ENCODE results near the gene PCA3.

PCA3 gene

DNA sequence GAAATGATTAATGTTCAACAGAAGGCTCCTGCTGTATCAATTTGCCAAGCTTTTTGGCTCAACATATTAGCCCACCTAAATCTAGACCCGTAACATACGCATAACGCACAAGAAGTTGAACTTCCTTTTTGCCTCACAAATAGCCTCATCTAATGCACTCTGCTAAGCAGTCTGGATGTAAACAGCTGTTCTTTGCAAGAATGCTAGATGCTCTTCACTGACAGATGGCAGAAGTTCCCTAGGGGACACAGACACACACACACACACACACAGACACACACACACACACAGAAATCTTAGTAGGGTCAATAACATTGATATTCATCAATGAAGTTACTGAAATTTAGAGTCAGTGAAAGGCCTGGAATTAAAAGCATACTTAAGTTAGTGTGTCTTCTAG is 13.2 kb upstream of the PCA3 start:
- Histone ChIP-seq H3K9me3 (ENCODE audit: control insufficient read depth, low read length) (no peaks in the 10 kb centered on the region), H3K27ac (ENCODE audit: insufficient read depth, low read length, poor library complexity, severe bottlenecking) (no peak overlapping the region), H3K36me3 (ENCODE audit: control insufficient read depth, insufficient read depth, low read length) (no peaks in the 10 kb centered on the region), H3K27me3 (replicated peaks; ENCODE audit: control insufficient read depth, insufficient read depth, low read length, poor library complexity, severe bottlenecking) (no peaks in the 10 kb centered on the region), H3K4me1 (ENCODE audit: control insufficient read depth, insufficient read depth, low read length, poor library complexity, severe bottlenecking) (no peaks in the 10 kb centered on the region), H3K4me3 (ENCODE audit: insufficient read depth, low read depth, low read length, poor library complexity, severe bottlenecking) (no peak overlapping the region)
- no peak for DNase-seq

GRCh38 chr9:76756268-76756640 is 8.0 kb upstream of the PCA3 start:
- H3K27me3 ChIP-seq (replicated peaks; ENCODE audit: control insufficient read depth, insufficient read depth, low read length, poor library complexity, severe bottlenecking) = no peaks in the 10 kb centered on the region
- no peaks in the 10 kb centered on the region for H3K4me1 ChIP-seq (ENCODE audit: control insufficient read depth, insufficient read depth, low read length, poor library complexity, severe bottlenecking)
- no peaks in the 10 kb centered on the region for H3K36me3 ChIP-seq (ENCODE audit: control insufficient read depth, insufficient read depth, low read length)
- H3K9me3 ChIP-seq (ENCODE audit: control insufficient read depth, low read length) = no peaks in the 10 kb centered on the region
- DNase-seq = no peak
- H3K27ac ChIP-seq (ENCODE audit: insufficient read depth, low read length, poor library complexity, severe bottlenecking) = no peak overlapping the region
- no peak overlapping the region for H3K4me3 ChIP-seq (ENCODE audit: insufficient read depth, low read depth, low read length, poor library complexity, severe bottlenecking)

- Histone ChIP-seq H3K27me3 (replicated peaks; ENCODE audit: control insufficient read depth, insufficient read depth, low read length, poor library complexity, severe bottlenecking) (no peaks in the 10 kb centered on the region), H3K4me3 (ENCODE audit: insufficient read depth, low read depth, low read length, poor library complexity, severe bottlenecking) (no peak overlapping the region), H3K4me1 (ENCODE audit: control insufficient read depth, insufficient read depth, low read length, poor library complexity, severe bottlenecking) (no peaks in the 10 kb centered on the region), H3K9me3 (ENCODE audit: control insufficient read depth, low read length) (no peaks in the 10 kb centered on the region), H3K36me3 (ENCODE audit: control insufficient read depth, insufficient read depth, low read length) (no peaks in the 10 kb centered on the region), H3K27ac (ENCODE audit: insufficient read depth, low read length, poor library complexity, severe bottlenecking) (no peak overlapping the region)
- no peak for DNase-seq
Measured at GRCh38 chr9:76756941-76757673, 7.1 kb upstream of the PCA3 start.

DNA sequence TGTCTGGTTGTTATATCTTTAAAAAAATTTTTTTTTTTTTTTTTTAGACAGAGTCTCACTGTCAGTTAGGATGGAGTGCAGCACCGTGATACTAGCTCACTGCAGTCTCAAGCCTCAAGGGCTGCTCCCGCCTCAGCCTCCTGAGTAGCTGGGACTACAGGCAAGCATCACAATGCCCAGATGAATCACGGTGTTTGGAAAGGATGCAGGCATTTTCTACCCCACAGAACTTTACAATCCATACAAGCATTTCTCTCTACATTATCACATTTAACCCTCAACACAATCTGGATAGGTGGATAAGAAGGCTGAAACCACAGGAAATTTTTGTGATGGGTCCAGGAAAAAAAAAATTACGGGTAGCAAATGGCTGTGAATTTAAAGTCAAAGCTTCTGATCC is 5.8 kb upstream of the PCA3 start:
- Histone ChIP-seq H3K4me3 (ENCODE audit: insufficient read depth, low read depth, low read length, poor library complexity, severe bottlenecking) (no peak overlapping the region), H3K27me3 (replicated peaks; ENCODE audit: control insufficient read depth, insufficient read depth, low read length, poor library complexity, severe bottlenecking) (no peaks in the 10 kb centered on the region), H3K4me1 (ENCODE audit: control insufficient read depth, insufficient read depth, low read length, poor library complexity, severe bottlenecking) (no peaks in the 10 kb centered on the region), H3K36me3 (ENCODE audit: control insufficient read depth, insufficient read depth, low read length) (no peaks in the 10 kb centered on the region), H3K27ac (ENCODE audit: insufficient read depth, low read length, poor library complexity, severe bottlenecking) (no peak overlapping the region), H3K9me3 (ENCODE audit: control insufficient read depth, low read length) (no peaks in the 10 kb centered on the region)
- no peak for DNase-seq

GRCh38 chr9:76759732-76760131 is 4.5 kb upstream of the PCA3 start:
- no peaks in the 10 kb centered on the region for H3K27me3 ChIP-seq (replicated peaks; ENCODE audit: control insufficient read depth, insufficient read depth, low read length, poor library complexity, severe bottlenecking)
- no peak for DNase-seq
- no peaks in the 10 kb centered on the region for H3K9me3 ChIP-seq (ENCODE audit: control insufficient read depth, low read length)
- H3K4me3 ChIP-seq (ENCODE audit: insufficient read depth, low read depth, low read length, poor library complexity, severe bottlenecking) = no peak overlapping the region
- H3K36me3 ChIP-seq (ENCODE audit: control insufficient read depth, insufficient read depth, low read length) = no peaks in the 10 kb centered on the region
- H3K4me1 ChIP-seq (ENCODE audit: control insufficient read depth, insufficient read depth, low read length, poor library complexity, severe bottlenecking) = no peaks in the 10 kb centered on the region
- no peak overlapping the region for H3K27ac ChIP-seq (ENCODE audit: insufficient read depth, low read length, poor library complexity, severe bottlenecking)

- H3K4me3 ChIP-seq (ENCODE audit: insufficient read depth, low read depth, low read length, poor library complexity, severe bottlenecking) = no peak overlapping the region
- H3K27ac ChIP-seq (ENCODE audit: insufficient read depth, low read length, poor library complexity, severe bottlenecking) = no peak overlapping the region
- H3K9me3 ChIP-seq (ENCODE audit: control insufficient read depth, low read length) = no peaks in the 10 kb centered on the region
- H3K36me3 ChIP-seq (ENCODE audit: control insufficient read depth, insufficient read depth, low read length) = no peaks in the 10 kb centered on the region
- DNase-seq = no peak
- H3K4me1 ChIP-seq (ENCODE audit: control insufficient read depth, insufficient read depth, low read length, poor library complexity, severe bottlenecking) = no peaks in the 10 kb centered on the region
- no peaks in the 10 kb centered on the region for H3K27me3 ChIP-seq (replicated peaks; ENCODE audit: control insufficient read depth, insufficient read depth, low read length, poor library complexity, severe bottlenecking)
Measured at GRCh38 chr9:76761448-76761847, 2.8 kb upstream of the PCA3 start.

- Histone ChIP-seq H3K4me1 (ENCODE audit: control insufficient read depth, insufficient read depth, low read length, poor library complexity, severe bottlenecking) (no peaks in the 10 kb centered on the region), H3K9me3 (ENCODE audit: control insufficient read depth, low read length) (no peaks in the 10 kb centered on the region), H3K36me3 (ENCODE audit: control insufficient read depth, insufficient read depth, low read length) (no peaks in the 10 kb centered on the region), H3K27me3 (replicated peaks; ENCODE audit: control insufficient read depth, insufficient read depth, low read length, poor library complexity, severe bottlenecking) (no peaks in the 10 kb centered on the region), H3K4me3 (ENCODE audit: insufficient read depth, low read depth, low read length, poor library complexity, severe bottlenecking) (no peak overlapping the region), H3K27ac (ENCODE audit: insufficient read depth, low read length, poor library complexity, severe bottlenecking) (no peak overlapping the region)
- DNase-seq = no peak
Measured at GRCh38 chr9:76766126-76766525, 1.9 kb downstream of the PCA3 start.

DNA sequence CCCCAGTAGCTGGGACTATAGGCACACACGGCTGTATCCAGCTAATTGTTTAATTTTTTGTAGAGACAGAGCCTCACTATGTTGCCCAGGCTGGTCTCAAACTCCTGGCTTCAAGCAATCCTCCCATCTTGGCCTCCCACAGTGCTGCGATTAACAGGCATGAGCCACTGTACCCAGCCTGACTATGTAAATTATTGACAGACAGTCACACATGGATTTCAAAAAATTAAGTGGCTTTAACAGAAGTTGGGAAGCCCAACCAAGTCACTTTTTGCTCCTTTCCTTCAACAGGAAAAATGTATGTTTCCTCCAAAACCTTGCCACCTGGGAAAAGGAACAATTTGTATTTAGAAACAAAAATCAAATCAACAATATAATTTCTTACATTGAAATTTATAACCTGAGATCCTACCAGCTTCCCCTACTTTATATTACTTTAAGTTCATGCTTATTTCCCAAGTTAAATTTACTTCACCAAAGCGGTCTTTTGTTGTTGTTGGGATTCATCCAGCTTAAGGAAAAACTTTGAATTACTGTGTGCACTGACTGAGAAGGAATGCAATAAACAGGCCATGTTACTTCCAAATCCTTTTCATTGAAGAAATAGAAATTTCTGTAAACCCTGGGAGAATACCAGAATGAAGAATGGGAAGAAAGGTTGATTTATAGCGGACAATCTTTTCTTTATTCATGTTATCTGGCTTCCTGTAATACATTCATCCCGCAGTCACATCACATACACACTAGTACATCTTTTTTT is 8.6 kb downstream of the PCA3 start:
- Histone ChIP-seq H3K27me3 (replicated peaks; ENCODE audit: control insufficient read depth, insufficient read depth, low read length, poor library complexity, severe bottlenecking) (no peaks in the 10 kb centered on the region), H3K4me1 (ENCODE audit: control insufficient read depth, insufficient read depth, low read length, poor library complexity, severe bottlenecking) (no peaks in the 10 kb centered on the region), H3K27ac (ENCODE audit: insufficient read depth, low read length, poor library complexity, severe bottlenecking) (no peak overlapping the region), H3K36me3 (ENCODE audit: control insufficient read depth, insufficient read depth, low read length) (no peaks in the 10 kb centered on the region), H3K4me3 (ENCODE audit: insufficient read depth, low read depth, low read length, poor library complexity, severe bottlenecking) (no peak overlapping the region), H3K9me3 (ENCODE audit: control insufficient read depth, low read length) (no peaks in the 10 kb centered on the region)
- DNase-seq = no peak

DNA sequence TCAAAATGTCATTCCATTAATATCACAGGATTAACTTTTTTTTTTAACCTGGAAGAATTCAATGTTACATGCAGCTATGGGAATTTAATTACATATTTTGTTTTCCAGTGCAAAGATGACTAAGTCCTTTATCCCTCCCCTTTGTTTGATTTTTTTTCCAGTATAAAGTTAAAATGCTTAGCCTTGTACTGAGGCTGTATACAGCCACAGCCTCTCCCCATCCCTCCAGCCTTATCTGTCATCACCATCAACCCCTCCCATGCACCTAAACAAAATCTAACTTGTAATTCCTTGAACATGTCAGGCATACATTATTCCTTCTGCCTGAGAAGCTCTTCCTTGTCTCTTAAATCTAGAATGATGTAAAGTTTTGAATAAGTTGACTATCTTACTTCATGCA is 20.6 kb downstream of the PCA3 start:
- no peaks in the 10 kb centered on the region for H3K4me1 ChIP-seq (ENCODE audit: control insufficient read depth, insufficient read depth, low read length, poor library complexity, severe bottlenecking)
- H3K36me3 ChIP-seq (ENCODE audit: control insufficient read depth, insufficient read depth, low read length) = no peaks in the 10 kb centered on the region
- DNase-seq = no peak
- H3K9me3 ChIP-seq (ENCODE audit: control insufficient read depth, low read length) = no peaks in the 10 kb centered on the region
- H3K27ac ChIP-seq (ENCODE audit: insufficient read depth, low read length, poor library complexity, severe bottlenecking) = no peak overlapping the region
- no peak overlapping the region for H3K4me3 ChIP-seq (ENCODE audit: insufficient read depth, low read depth, low read length, poor library complexity, severe bottlenecking)
- no peaks in the 10 kb centered on the region for H3K27me3 ChIP-seq (replicated peaks; ENCODE audit: control insufficient read depth, insufficient read depth, low read length, poor library complexity, severe bottlenecking)

- Histone ChIP-seq H3K4me3 (ENCODE audit: insufficient read depth, low read depth, low read length, poor library complexity, severe bottlenecking) (no peak overlapping the region), H3K9me3 (ENCODE audit: control insufficient read depth, low read length) (no peaks in the 10 kb centered on the region), H3K4me1 (ENCODE audit: control insufficient read depth, insufficient read depth, low read length, poor library complexity, severe bottlenecking) (no peaks in the 10 kb centered on the region), H3K36me3 (ENCODE audit: control insufficient read depth, insufficient read depth, low read length) (no peaks in the 10 kb centered on the region), H3K27ac (ENCODE audit: insufficient read depth, low read length, poor library complexity, severe bottlenecking) (no peak overlapping the region), H3K27me3 (replicated peaks; ENCODE audit: control insufficient read depth, insufficient read depth, low read length, poor library complexity, severe bottlenecking) (no peaks in the 10 kb centered on the region)
- DNase-seq = no peak
Measured at GRCh38 chr9:76785501-76785900, 21.3 kb downstream of the PCA3 start.
